HEK293T (cell line): ENCODE measurements around the gene ASCL5.

ENCODE experiments used
- FOXK2 ChIP-seq: fragments of 450-650 bp; IDR thresholded peaks from 2 replicates; pipeline ENCODE4 v1.6.1; 2016; ENCODE audit warnings: mild to moderate bottlenecking
- FOXM1 ChIP-seq: fragments of 450-650 bp; IDR thresholded peaks from 2 replicates; pipeline ENCODE4 v1.6.1; 2017; ENCODE audit warnings: mild to moderate bottlenecking, borderline replicate concordance
- HDGF ChIP-seq: fragments of 450-650 bp; IDR thresholded peaks from 2 replicates; pipeline ENCODE4 v1.6.1; 2017; ENCODE audit warnings: antibody characterized with exemption, borderline replicate concordance
- L3MBTL2 ChIP-seq: fragments of 450-650 bp; conservative IDR thresholded peaks from 2 replicates; pipeline ENCODE4 v1.6.1; 2016; ENCODE audit warnings: mild to moderate bottlenecking
- SP1 ChIP-seq: fragments of 450-650 bp; IDR thresholded peaks from 2 replicates; pipeline ENCODE4 v1.6.1; 2017
- TARDBP ChIP-seq: fragments of 450-650 bp; IDR thresholded peaks from 2 replicates; pipeline ENCODE4 v1.6.1; 2016
- ZNF384 ChIP-seq: fragments of 450-650 bp; IDR thresholded peaks from 2 replicates; pipeline ENCODE4 v1.6.1; 2016

GRCh38 chr1:201167041-201167991, 40.3 kb upstream of the ASCL5 start:
- no peak for TF ChIP-seq L3MBTL2
- TF ChIP-seq FOXK2, result no peak
- no peak for TF ChIP-seq ZNF384
- TF ChIP-seq HDGF, result no peak
- TF ChIP-seq FOXM1, result no peak
- TF ChIP-seq TARDBP, result no peak
- TF ChIP-seq SP1, result no peak
